Naive thymus-derived CD4-positive, alpha-beta T cell (primary cell): Measurements from ENCODE around the gene CCNI. TPM values are rescaled to one million over a fixed set of nuclear protein-coding genes. Genes with fewer than 3 reads are reported as not detected.
"Not testable (repeated sequence)": the region's sequence is repeated elsewhere in the genome, so short reads cannot be mapped to it uniquely, and the experiment has no call there.

Experiments
- ATAC-seq: fragments of 150-1000 bp; cut with Tn5 transposase; 2 replicates; pipeline ENCODE4 v1.10.0; 2021; ENCODE audit warnings: mild to moderate bottlenecking, moderate library complexity
- CTCF ChIA-PET: fragments of 350-600 bp; sonication (Branson Sonifier 250); formaldehyde crosslinking; loops from one replicate; lab custom pipeline; 2021; ENCODE audit warnings: antibody characterized with exemption; lab: Charles Lee
- POLR2A ChIA-PET: fragments of 350-600 bp; sonication (Branson Sonifier 250); formaldehyde crosslinking; loops from one replicate; lab custom pipeline; 2021; ENCODE audit warnings: antibody characterized with exemption, inconsistent platforms; lab: Charles Lee
- DNase-seq, 9 donors: peaks; one replicate each; pipeline versions ENCODE4 v3.0.0 to v3.0.0-alpha.2; 2020 to 2022; ENCODE audit warnings: mixed read lengths in 1 of 9
- H3K27ac ChIP-seq: one replicate; pipeline ENCODE4 v1.7.0; 2013; ENCODE audit warnings: mild to moderate bottlenecking, low read depth, low read length, moderate library complexity
- H3K27me3 ChIP-seq, 2 donors: one replicate each; pipeline ENCODE4 v1.7.0; 2013; ENCODE audit warnings: low read length in 2 of 2, mild to moderate bottlenecking in 2 of 2, moderate library complexity in 2 of 2; ENCODE audit not compliant: control insufficient read depth in 2 of 2, insufficient read depth in 2 of 2
- H3K36me3 ChIP-seq, 3 experiments: 1 replicate in 2 of 3; 2 replicates in 1 of 3; pipeline ENCODE4 v1.7.0; 2013; ENCODE audit warnings: low read length in 3 of 3, mild to moderate bottlenecking in 3 of 3, moderate library complexity in 1 of 3; ENCODE audit not compliant: insufficient read depth in 3 of 3, control insufficient read depth in 2 of 3
- H3K4me1 ChIP-seq, 2 donors: one replicate each; pipeline ENCODE4 v1.7.0; 2013; ENCODE audit warnings: low read length in 2 of 2, mild to moderate bottlenecking in 2 of 2, moderate library complexity in 1 of 2; ENCODE audit not compliant: control insufficient read depth in 2 of 2, insufficient read depth in 2 of 2
- H3K4me3 ChIP-seq: 2 replicates; pipeline ENCODE4 v1.7.0; 2013; ENCODE audit warnings: mild to moderate bottlenecking, low read length
- H3K9me3 ChIP-seq, 3 experiments: 1 replicate in 2 of 3; 2 replicates in 1 of 3; pipeline ENCODE4 v1.7.0; 2013; ENCODE audit warnings: low read length in 3 of 3; ENCODE audit not compliant: control insufficient read depth in 2 of 3
- H3K27ac Mint-ChIP-seq, 9 donors: one replicate each; pipeline ENCODE4 v1.8.0; 2020 to 2022; ENCODE audit warnings: mixed read lengths in 9 of 9, mild to moderate bottlenecking in 8 of 9, moderate library complexity in 5 of 9, inconsistent platforms in 2 of 9
- H3K27me3 Mint-ChIP-seq, 5 donors: one replicate each; pipeline ENCODE4 v1.8.0; 2021 to 2022; ENCODE audit warnings: mixed read lengths in 5 of 5, mild to moderate bottlenecking in 1 of 5
- H3K36me3 Mint-ChIP-seq, 5 donors: one replicate each; pipeline ENCODE4 v1.8.0; 2020 to 2022; ENCODE audit warnings: mixed read lengths in 5 of 5, mild to moderate bottlenecking in 3 of 5, inconsistent platforms in 1 of 5
- H3K4me1 Mint-ChIP-seq, 7 donors: one replicate each; pipeline ENCODE4 v1.8.0; 2020 to 2022; ENCODE audit warnings: mixed read lengths in 7 of 7, mild to moderate bottlenecking in 3 of 7, inconsistent platforms in 1 of 7
- H3K4me3 Mint-ChIP-seq, 10 donors: one replicate each; pipeline ENCODE4 v1.8.0; 2020 to 2022; ENCODE audit warnings: mild to moderate bottlenecking in 10 of 10, mixed read lengths in 10 of 10, moderate library complexity in 6 of 10, inconsistent platforms in 2 of 10
- H3K9me3 Mint-ChIP-seq, 11 donors: one replicate each; pipeline ENCODE4 v1.8.0; 2020 to 2022; ENCODE audit warnings: mixed read lengths in 11 of 11, mild to moderate bottlenecking in 4 of 11, inconsistent platforms in 1 of 11, moderate library complexity in 1 of 11
- intact Hi-C, 2 donors: fragments of 100-400 bp; cut with micrococcal nuclease; formaldehyde crosslinking; loops; one replicate each; pipeline ENCODE4 v1.15.1; 2023
- polyA plus RNA-seq, 2 donors: library from polyadenylated mRNA; unstranded; fragments of 300-500 nt; fragmentation: Illumina TruSeq; gene quantifications; one replicate each; pipeline ENCODE4 v1.2.3, GENCODE V29; 2021
- total RNA-seq, 6 experiments: library from RNA in 5 of 6; stranded (reverse) in 5 of 6; gene quantifications; 1 replicate in 5 of 6; 2 replicates in 1 of 6; pipeline ENCODE4 v1.2.3 and lab custom pipeline; 2021 to 2026

CCNI gene
- total and polyA plus RNA-seq, 7 experiments from 2014 or later = 206 to 418 (median 345) TPM

DNA sequence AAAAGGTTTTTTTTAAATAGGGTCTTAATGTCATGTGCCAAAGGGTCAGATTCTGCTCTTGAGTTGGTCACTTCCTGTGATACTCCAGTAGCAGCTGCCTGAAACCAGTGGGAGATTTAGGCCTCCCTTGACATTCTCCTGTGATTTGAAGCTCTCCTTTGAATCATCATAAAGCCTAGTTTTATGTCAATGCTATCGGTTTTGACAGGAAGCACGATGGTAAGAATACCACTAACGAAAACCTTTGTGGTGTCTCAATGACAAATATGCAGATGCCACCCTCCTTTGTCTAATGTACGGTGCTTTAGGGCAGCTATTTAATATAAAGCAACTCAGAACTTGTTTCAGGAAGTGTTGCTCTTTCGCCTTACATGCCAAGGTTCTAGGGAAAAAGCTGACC, 44.2 kb downstream of the CCNI start:
- Mint-ChIP-seq H3K27me3 (no peaks in the 10 kb centered on the region), H3K36me3 (peaks cover 0 to 15% (median 10%) of the 10 kb centered on the region in 5 donors), H3K4me1 (peaks cover 24 to 50% (median 45%) of the 10 kb centered on the region in 7 donors), H3K9me3 (no peaks in the 10 kb centered on the region), H3K27ac (peak overlapping the region in 5 of 9 donors; percentile 23 to 76 (median 41)), H3K4me3 (peak overlapping the region in 5 of 10 donors; percentile 9 to 50 (median 10))
- Histone ChIP-seq H3K36me3 (no peaks in the 10 kb centered on the region), H3K4me1 (peaks cover 16 to 31% of the 10 kb centered on the region in 2 donors), H3K9me3 (no peaks in the 10 kb centered on the region), H3K27ac (no peak overlapping the region), H3K27me3 (no peaks in the 10 kb centered on the region), H3K4me3 (no peak overlapping the region)
- peak; percentile 82 for ATAC-seq
- peak in 3 of 9 donors; percentile 31 to 47 (median 31) for DNase-seq
- CTCF ChIA-PET = interaction anchor here (0.7 to 1.3 kb wide), 5 partner anchors 11 to 68 kb away, joined by 3 to 4 read pairs (median 3); no protein-coding TSS in a partner anchor
- POLR2A ChIA-PET = interaction anchor here (0.6 to 1.5 kb wide), 5 partner anchors 12 to 131 kb away, joined by 3 to 4 read pairs (median 3); no protein-coding TSS in a partner anchor
- intact Hi-C loops = loop anchor here in 1 of 2 donors (1.0 to 2.0 kb wide), 5 partner anchors 13 to 82 kb away; partner anchors contain the start of gene SEPTIN11

- Mint-ChIP-seq H3K27ac (peak overlapping the region in 1 of 9 donors; percentile 38), H3K36me3 (peaks cover under 1 to 26% (median 13%) of the 10 kb centered on the region in 5 donors), H3K4me1 (peaks cover 24 to 51% (median 46%) of the 10 kb centered on the region in 7 donors)
- ChIA-PET POLR2A (interaction anchor here (0.9 to 1.0 kb wide), 2 partner anchors 9 to 47 kb away, joined by 3 read pairs; no protein-coding TSS in a partner anchor), CTCF (interaction anchor here (0.8 to 1.7 kb wide), 3 partner anchors 14 to 65 kb away, joined by 4 to 7 read pairs (median 7); no protein-coding TSS in a partner anchor)
- not testable (repeated sequence) for H3K4me3 ChIP-seq, ATAC-seq, H3K9me3 ChIP-seq, DNase-seq, H3K36me3 ChIP-seq, H3K9me3 Mint-ChIP-seq, H3K27me3 ChIP-seq, H3K27ac ChIP-seq, H3K27me3 Mint-ChIP-seq, H3K4me3 Mint-ChIP-seq
- intact Hi-C loops = loop anchor here (2.0 to 5.0 kb wide), 4 partner anchors 15 to 77 kb away; no protein-coding TSS in a partner anchor
- peaks cover 16 to 31% of the 10 kb centered on the region in 2 donors for H3K4me1 ChIP-seq
Observed at GRCh38 chr4:77029757-77030156, 46.0 kb downstream of the CCNI start.

GRCh38 chr4:77028246-77028645, 47.5 kb downstream of the CCNI start:
- peak; percentile 54 for ATAC-seq
- POLR2A ChIA-PET = interaction anchor here (0.7 to 1.5 kb wide), 2 partner anchors 17 to 35 kb away, joined by 3 to 5 read pairs; no protein-coding TSS in a partner anchor

GRCh38 chr4:77026322-77026704, 49.5 kb downstream of the CCNI start:
- Histone ChIP-seq H3K27me3 (no peaks in the 10 kb centered on the region), H3K4me3 (no peak overlapping the region), H3K36me3 (peaks cover 0 to 5% (median 0%) of the 10 kb centered on the region in 3 experiments), H3K4me1 (peaks cover 5 to 17% of the 10 kb centered on the region in 2 donors), H3K9me3 (no peaks in the 10 kb centered on the region), H3K27ac (no peak overlapping the region)
- no peak for ATAC-seq
- peaks cover 15 to 40% (median 33%) of the 10 kb centered on the region in 7 donors for H3K4me1 Mint-ChIP-seq
- H3K9me3 Mint-ChIP-seq = no peaks in the 10 kb centered on the region
- intact Hi-C loops = loop anchor here in 1 of 2 donors (5.0 kb wide), 1 partner anchor 74 kb away; no protein-coding TSS in a partner anchor
- no peak for DNase-seq
- H3K4me3 Mint-ChIP-seq = peak overlapping the region in 1 of 10 donors; percentile 54
- peaks cover 4 to 30% (median 15%) of the 10 kb centered on the region in 5 donors for H3K36me3 Mint-ChIP-seq
- H3K27ac Mint-ChIP-seq = peak overlapping the region in 2 of 9 donors; percentile 20 to 40
- H3K27me3 Mint-ChIP-seq = peaks cover 0 to 1% (median 0%) of the 10 kb centered on the region in 5 donors
- CTCF ChIA-PET = no interaction called here
- POLR2A ChIA-PET = no interaction called here

More at GRCh38 chr4:77028246-77028645, 47.5 kb downstream of the CCNI start:
- Histone ChIP-seq H3K36me3 (peaks cover 0 to 5% (median 0%) of the 10 kb centered on the region in 3 experiments), H3K27me3 (no peaks in the 10 kb centered on the region), H3K4me1 (peaks cover 16 to 31% of the 10 kb centered on the region in 2 donors), H3K27ac (no peak overlapping the region), H3K4me3 (no peak overlapping the region), H3K9me3 (no peaks in the 10 kb centered on the region)
- Mint-ChIP-seq H3K4me3 (peak overlapping the region in 5 of 10 donors; percentile 0 to 25 (median 21)), H3K27me3 (peaks cover 0 to 1% (median 0%) of the 10 kb centered on the region in 5 donors), H3K9me3 (no peaks in the 10 kb centered on the region), H3K4me1 (peaks cover 25 to 52% (median 50%) of the 10 kb centered on the region in 7 donors), H3K36me3 (peaks cover 4 to 30% (median 15%) of the 10 kb centered on the region in 5 donors), H3K27ac (peak overlapping the region in 8 of 9 donors; percentile 6 to 66 (median 32))
- CTCF ChIA-PET = interaction anchor here (1.2 kb wide), 1 partner anchor 17 kb away, joined by 3 read pairs; no protein-coding TSS in a partner anchor
- DNase-seq = peak in 3 of 9 donors; percentile 27 to 48 (median 28)
- intact Hi-C loops = loop anchor here in 1 of 2 donors (2.0 to 5.0 kb wide), 2 partner anchors 33 to 76 kb away; no protein-coding TSS in a partner anchor

DNA sequence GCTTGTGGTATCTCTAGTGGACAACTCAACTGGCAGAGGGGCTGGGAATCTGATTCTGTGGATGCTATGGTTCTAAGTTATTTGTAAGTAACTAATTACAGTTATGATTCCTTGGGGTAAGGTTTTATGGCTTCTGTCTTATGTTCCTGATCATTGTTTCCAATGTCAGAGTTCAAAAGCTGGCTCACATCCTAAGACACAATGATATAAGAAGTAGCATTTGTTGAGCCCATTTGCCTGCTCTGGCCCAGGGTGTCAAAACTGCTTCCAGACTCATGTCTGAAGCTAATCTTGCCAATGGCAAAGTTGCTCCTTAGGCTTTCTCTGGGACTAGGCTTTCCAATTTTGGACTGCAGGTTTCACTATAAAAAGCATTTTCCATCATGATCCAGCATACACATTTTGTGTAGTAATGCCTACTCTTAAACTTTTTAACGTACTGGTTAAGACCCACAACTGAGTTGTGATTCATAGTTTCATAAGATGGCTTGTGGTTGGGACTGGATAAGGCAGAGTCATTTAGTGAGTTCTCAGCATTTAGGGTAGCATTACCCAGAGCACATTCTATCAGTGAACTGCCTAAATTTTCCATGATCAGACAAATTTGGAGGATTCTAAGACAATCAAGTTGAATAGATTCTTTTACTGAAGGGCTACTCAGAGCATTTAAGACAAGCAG, 50.0 kb downstream of the CCNI start:
- peaks cover 0 to 13% of the 10 kb centered on the region in 2 donors for H3K4me1 ChIP-seq
- H3K4me3 ChIP-seq = no peak overlapping the region
- H3K9me3 ChIP-seq = no peaks in the 10 kb centered on the region
- H3K27ac ChIP-seq = no peak overlapping the region
- Mint-ChIP-seq H3K27ac (peak overlapping the region in 1 of 9 donors; percentile 40), H3K27me3 (peaks cover 0 to 3% (median 0%) of the 10 kb centered on the region in 5 donors), H3K4me3 (peak overlapping the region in 1 of 10 donors; percentile 54), H3K9me3 (no peaks in the 10 kb centered on the region), H3K36me3 (peaks cover 8 to 30% (median 19%) of the 10 kb centered on the region in 5 donors), H3K4me1 (peaks cover 13 to 36% (median 29%) of the 10 kb centered on the region in 7 donors)
- ATAC-seq (no peak), DNase-seq (peak in 1 of 9 donors; percentile 30)
- ChIA-PET POLR2A (no interaction called here), CTCF (interaction anchor here (0.5 kb wide), 1 partner anchor 20 kb away, joined by 4 read pairs; no protein-coding TSS in a partner anchor)
- peaks cover 0 to 5% (median 0%) of the 10 kb centered on the region in 3 experiments for H3K36me3 ChIP-seq
- intact Hi-C loops = loop anchor here in 1 of 2 donors (5.0 kb wide), 1 partner anchor 73 kb away; no protein-coding TSS in a partner anchor
- H3K27me3 ChIP-seq = no peaks in the 10 kb centered on the region

- no peak overlapping the region for H3K4me3 Mint-ChIP-seq
- ChIA-PET CTCF (no interaction called here), POLR2A (no interaction called here)
- peaks cover 0 to 10% (median 0%) of the 10 kb centered on the region in 3 experiments for H3K36me3 ChIP-seq
- intact Hi-C loops = no loop called here
- ATAC-seq = no peak
- H3K27ac ChIP-seq = no peak overlapping the region
- peaks cover 0 to 13% of the 10 kb centered on the region in 2 donors for H3K4me1 ChIP-seq
- H3K4me3 ChIP-seq = no peak overlapping the region
- H3K9me3 Mint-ChIP-seq = peaks cover 0 to 2% (median 0%) of the 10 kb centered on the region in 11 donors
- H3K9me3 ChIP-seq = no peaks in the 10 kb centered on the region
- peaks cover 0 to 3% (median 0%) of the 10 kb centered on the region in 5 donors for H3K27me3 Mint-ChIP-seq
- H3K27me3 ChIP-seq = no peaks in the 10 kb centered on the region
- H3K4me1 Mint-ChIP-seq = peaks cover 10 to 27% (median 17%) of the 10 kb centered on the region in 7 donors
- no peak for DNase-seq
- peaks cover 17 to 37% (median 32%) of the 10 kb centered on the region in 5 donors for H3K36me3 Mint-ChIP-seq
- H3K27ac Mint-ChIP-seq = no peak overlapping the region
Observed at GRCh38 chr4:77023920-77024319, 51.9 kb downstream of the CCNI start.
